Skeletal muscle tissue (tissue), 4 donors: Measurements from ENCODE around the gene CDC14C. TPM values are rescaled to one million over a fixed set of nuclear protein-coding genes. Genes with fewer than 3 reads are reported as not detected.
"Not testable (repeated sequence)": the region's sequence is repeated elsewhere in the genome, so short reads cannot be mapped to it uniquely, and the experiment has no call there.

Experiments
- H3K27ac ChIP-seq: one replicate; pipeline ENCODE4 v1.7.0; 2013; ENCODE audit warnings: mild to moderate bottlenecking, low read depth, low read length, inconsistent platforms
- H3K27me3 ChIP-seq, 3 donors: one replicate each; pipeline ENCODE4 v1.7.0; 2013; ENCODE audit warnings: low read length in 3 of 3; ENCODE audit not compliant: control insufficient read depth in 3 of 3, insufficient read depth in 3 of 3
- H3K36me3 ChIP-seq, 3 donors: one replicate each; pipeline ENCODE4 v1.7.0; 2013; ENCODE audit warnings: low read length in 3 of 3; ENCODE audit not compliant: control insufficient read depth in 3 of 3, insufficient read depth in 3 of 3
- H3K4me1 ChIP-seq, 3 donors: one replicate each; pipeline ENCODE4 v1.7.0; 2013; ENCODE audit warnings: low read length in 3 of 3, mild to moderate bottlenecking in 3 of 3; ENCODE audit not compliant: control insufficient read depth in 3 of 3, insufficient read depth in 3 of 3
- H3K4me3 ChIP-seq, 3 donors: one replicate each; pipeline ENCODE4 v1.7.0; 2013; ENCODE audit warnings: low read length in 3 of 3
- H3K9ac ChIP-seq, 3 donors: one replicate each; pipeline ENCODE4 v1.7.0; 2013; ENCODE audit warnings: low read length in 3 of 3, mild to moderate bottlenecking in 3 of 3, moderate library complexity in 2 of 3, low read depth in 1 of 3
- H3K9me3 ChIP-seq, 3 donors: one replicate each; pipeline ENCODE4 v1.7.0; 2013; ENCODE audit warnings: low read length in 3 of 3; ENCODE audit not compliant: control insufficient read depth in 3 of 3
- total RNA-seq: library from RNA; depleted of rRNA; stranded (reverse); fragments of >200 nt; gene quantifications from one replicate; pipeline ENCODE4 v1.2.3, GENCODE V29; 2014
- donor health status: Osteomylitis.

Gene CDC14C
- total RNA-seq, 1 donor from 2014 or later, result not detected

DNA sequence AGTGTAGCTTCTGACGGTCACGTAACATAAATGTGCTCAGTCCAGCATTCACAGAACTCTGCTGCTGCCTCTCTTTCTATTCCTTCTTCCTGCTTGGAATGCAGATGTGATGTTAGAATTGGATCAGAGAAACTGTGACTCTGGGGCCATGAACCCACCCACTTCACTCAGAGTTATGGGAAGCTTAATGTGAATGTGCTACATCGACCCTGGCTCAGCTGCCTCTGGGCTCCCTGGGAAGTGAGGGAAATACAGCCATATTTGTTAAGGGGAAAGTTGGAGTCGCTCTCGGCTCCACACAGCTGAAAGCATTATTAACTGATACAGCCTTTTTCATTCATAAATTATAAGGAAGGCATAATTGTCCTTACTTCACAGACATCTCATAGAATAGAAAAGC lies 14.5 kb upstream of the CDC14C start:
- not testable (repeated sequence) for H3K4me1 ChIP-seq, H3K27me3 ChIP-seq, H3K9ac ChIP-seq, H3K4me3 ChIP-seq, H3K27ac ChIP-seq, H3K36me3 ChIP-seq, H3K9me3 ChIP-seq

DNA sequence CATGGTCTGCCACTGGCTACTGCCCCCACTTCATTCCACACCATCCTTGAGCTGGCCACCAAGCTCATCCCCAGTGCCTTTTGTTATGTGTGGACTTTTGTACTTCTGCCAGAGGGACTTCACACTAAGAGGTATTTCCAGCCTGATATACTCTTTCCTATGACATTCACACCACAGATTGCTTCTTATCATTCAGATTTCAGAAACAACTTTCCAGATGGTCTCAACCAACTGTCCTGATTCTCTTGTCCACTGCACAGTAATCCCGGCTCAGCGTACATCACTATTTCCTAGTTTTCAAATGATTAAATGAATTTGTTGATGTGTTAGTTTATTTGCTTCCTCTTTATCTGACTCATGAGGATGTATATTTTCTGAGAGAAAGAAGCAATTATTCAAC lies 7.1 kb downstream of the CDC14C start:
- Histone ChIP-seq H3K36me3 (no peaks in the 10 kb centered on the region), H3K27ac (no peak overlapping the region)

GRCh38 chr7:48932126-48932910 lies 8.0 kb downstream of the CDC14C start:
- Histone ChIP-seq H3K27ac (no peak overlapping the region), H3K4me3 (no peak overlapping the region), H3K4me1 (no peaks in the 10 kb centered on the region), H3K9ac (no peak overlapping the region), H3K27me3 (no peaks in the 10 kb centered on the region), H3K9me3 (no peaks in the 10 kb centered on the region), H3K36me3 (no peaks in the 10 kb centered on the region)

More for the DNA sequence above, 7.1 kb downstream of the CDC14C start:
- no peaks in the 10 kb centered on the region for H3K27me3 ChIP-seq
- H3K4me1 ChIP-seq, result no peaks in the 10 kb centered on the region
- H3K4me3 ChIP-seq, result no peak overlapping the region
- no peaks in the 10 kb centered on the region for H3K9me3 ChIP-seq
- H3K9ac ChIP-seq, result no peak overlapping the region

GRCh38 chr7:48933549-48934085 lies 9.3 kb downstream of the CDC14C start:
- no peaks in the 10 kb centered on the region for H3K4me1 ChIP-seq
- no peaks in the 10 kb centered on the region for H3K27me3 ChIP-seq
- H3K9me3 ChIP-seq, result no peaks in the 10 kb centered on the region
- H3K4me3 ChIP-seq, result no peak overlapping the region
- H3K9ac ChIP-seq, result no peak overlapping the region
- no peaks in the 10 kb centered on the region for H3K36me3 ChIP-seq
- H3K27ac ChIP-seq, result no peak overlapping the region

GRCh38 chr7:48938539-48939295 lies 14.4 kb downstream of the CDC14C start:
- no peaks in the 10 kb centered on the region for H3K27me3 ChIP-seq

DNA sequence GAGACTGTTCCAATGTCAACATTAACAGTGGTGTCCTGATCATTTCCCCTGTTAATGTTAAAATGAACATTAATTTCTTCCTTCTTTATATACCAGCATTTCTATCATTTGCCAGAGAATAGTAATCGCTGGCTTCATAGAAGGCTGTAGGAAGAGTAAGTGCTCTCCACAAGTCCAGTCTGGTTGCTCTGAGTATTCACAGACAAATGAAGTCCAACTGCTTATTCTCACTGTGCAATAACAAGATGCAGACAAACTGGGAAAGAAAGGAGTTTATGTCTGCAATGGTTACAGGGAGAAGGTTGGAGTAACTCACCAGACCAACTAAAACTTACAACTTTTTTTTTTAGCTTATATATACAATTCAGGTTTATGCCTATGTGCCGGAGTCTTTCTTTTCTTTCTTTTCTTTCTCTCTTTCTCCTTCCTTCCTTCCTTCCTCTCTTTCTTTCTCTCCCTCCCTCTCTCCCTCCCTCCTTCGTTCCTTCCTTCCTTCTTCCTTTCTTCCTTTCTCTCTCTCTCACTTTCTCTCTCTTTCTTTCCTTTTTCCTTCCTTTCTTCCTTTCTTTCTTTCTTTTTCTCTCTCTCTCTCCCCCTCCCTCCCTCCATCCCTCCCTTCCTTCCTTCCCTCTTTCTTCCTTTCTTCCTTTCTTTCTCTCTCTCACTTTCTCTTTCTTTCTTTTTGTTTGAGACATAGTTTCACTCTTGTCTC lies 19.1 kb downstream of the CDC14C start:
- Histone ChIP-seq H3K4me3 (no peak overlapping the region), H3K9me3 (no peaks in the 10 kb centered on the region), H3K9ac (no peak overlapping the region), H3K27me3 (no peaks in the 10 kb centered on the region), H3K27ac (no peak overlapping the region), H3K36me3 (no peaks in the 10 kb centered on the region), H3K4me1 (no peaks in the 10 kb centered on the region)

More at GRCh38 chr7:48938539-48939295, 14.4 kb downstream of the CDC14C start:
- Histone ChIP-seq H3K4me1 (no peaks in the 10 kb centered on the region), H3K4me3 (no peak overlapping the region), H3K36me3 (no peaks in the 10 kb centered on the region), H3K9me3 (no peaks in the 10 kb centered on the region), H3K27ac (no peak overlapping the region), H3K9ac (no peak overlapping the region)

- H3K4me3 ChIP-seq, result no peak overlapping the region
- no peaks in the 10 kb centered on the region for H3K36me3 ChIP-seq
- H3K9me3 ChIP-seq, result no peaks in the 10 kb centered on the region
- no peak overlapping the region for H3K9ac ChIP-seq
- H3K27me3 ChIP-seq, result no peaks in the 10 kb centered on the region
- H3K27ac ChIP-seq, result no peak overlapping the region
- H3K4me1 ChIP-seq, result no peaks in the 10 kb centered on the region
Measured at GRCh38 chr7:48955916-48956315, 31.6 kb downstream of the CDC14C start.

GRCh38 chr7:48959676-48960075 lies 35.3 kb downstream of the CDC14C start:
- Histone ChIP-seq H3K27me3 (no peaks in the 10 kb centered on the region), H3K9ac (no peak overlapping the region), H3K4me3 (no peak overlapping the region), H3K9me3 (no peaks in the 10 kb centered on the region), H3K36me3 (no peaks in the 10 kb centered on the region), H3K27ac (no peak overlapping the region), H3K4me1 (no peaks in the 10 kb centered on the region)

GRCh38 chr7:48962821-48963505 lies 38.6 kb downstream of the CDC14C start:
- Histone ChIP-seq H3K27me3 (no peaks in the 10 kb centered on the region), H3K4me1 (no peaks in the 10 kb centered on the region), H3K9me3 (no peaks in the 10 kb centered on the region), H3K36me3 (no peaks in the 10 kb centered on the region), H3K9ac (no peak overlapping the region), H3K4me3 (no peak overlapping the region), H3K27ac (no peak overlapping the region)
